ENCODE measurements around the gene TRAPPC2. TPM values are rescaled to one million over a fixed set of nuclear protein-coding genes. Genes with fewer than 3 reads are reported as not detected.
"Not testable (repeated sequence)": the region's sequence is repeated elsewhere in the genome, so short reads cannot be mapped to it uniquely, and the experiment has no call there.

Gene TRAPPC2
- total RNA-seq, 1 donor from 2014 or later, result 23.7 TPM

GRCh38 chrX:13748486-13748885 lies 14.1 kb upstream of the TRAPPC2 start:
- intact Hi-C loops (cut with micrococcal nuclease), result loop anchor here (1.0 to 10.0 kb wide), 3 partner anchors 90 to 1586 kb away; partner anchors contain the start of gene PIGA

DNA sequence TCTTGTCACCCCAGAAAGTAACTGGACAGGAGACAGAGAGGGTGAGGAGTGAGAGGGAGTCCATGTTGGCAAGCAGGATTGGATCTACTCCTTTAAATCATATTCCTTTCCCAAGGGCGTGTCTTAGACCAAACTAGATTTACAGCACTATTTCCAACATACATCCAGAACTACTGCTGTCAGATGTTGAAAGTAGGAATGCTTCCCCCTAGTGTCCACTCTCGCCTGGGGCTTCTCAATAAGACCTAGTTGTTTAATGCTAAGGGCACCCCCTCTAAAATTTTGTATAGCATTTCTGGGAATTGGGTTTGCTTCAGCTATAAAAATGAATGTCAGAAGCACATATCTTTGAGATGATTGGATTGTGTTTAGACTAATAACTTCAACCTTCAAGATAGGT lies 13.4 kb upstream of the TRAPPC2 start:
- intact Hi-C loops (cut with micrococcal nuclease), result loop anchor here (1.0 to 10.0 kb wide), 3 partner anchors 90 to 1587 kb away; partner anchors contain the start of gene PIGA

GRCh38 chrX:13742397-13743176 lies 8.2 kb upstream of the TRAPPC2 start:
- intact Hi-C loops (cut with micrococcal nuclease), result loop anchor here (1.0 to 10.0 kb wide), 3 partner anchors 8 to 1592 kb away; partner anchors contain the start of genes OFD1, PIGA, TCEANC and TRAPPC2

DNA sequence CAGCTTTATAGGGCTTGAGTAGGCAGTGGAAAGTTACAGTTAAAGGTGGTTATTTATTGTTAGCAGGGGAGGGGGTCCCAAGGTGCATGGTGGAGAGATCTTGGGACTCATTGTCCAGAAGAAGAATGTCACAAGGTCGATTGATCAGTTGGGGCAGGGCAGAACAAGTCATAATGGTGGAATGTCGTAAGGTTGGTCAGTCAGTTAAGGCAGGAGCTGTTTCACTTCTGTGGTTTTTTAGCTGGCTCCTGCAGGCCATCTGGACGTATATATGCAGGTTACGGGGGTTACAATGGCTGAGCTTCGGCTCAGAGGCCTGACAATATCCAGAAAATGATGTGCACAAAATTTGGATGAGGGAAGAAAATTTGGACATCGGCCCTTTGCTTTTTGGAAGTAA lies 7.3 kb upstream of the TRAPPC2 start:
- intact Hi-C loops (cut with micrococcal nuclease), result loop anchor here (1.0 to 10.0 kb wide), 3 partner anchors 7 to 1593 kb away; partner anchors contain the start of genes OFD1, PIGA, TCEANC and TRAPPC2

- intact Hi-C loops (cut with micrococcal nuclease), result loop anchor here (5.0 to 10.0 kb wide), 3 partner anchors 641 to 1141 kb away; partner anchors contain the start of genes FANCB and MOSPD2
Measured at GRCh38 chrX:13733506-13733905, 914 bp downstream of the TRAPPC2 start.

DNA sequence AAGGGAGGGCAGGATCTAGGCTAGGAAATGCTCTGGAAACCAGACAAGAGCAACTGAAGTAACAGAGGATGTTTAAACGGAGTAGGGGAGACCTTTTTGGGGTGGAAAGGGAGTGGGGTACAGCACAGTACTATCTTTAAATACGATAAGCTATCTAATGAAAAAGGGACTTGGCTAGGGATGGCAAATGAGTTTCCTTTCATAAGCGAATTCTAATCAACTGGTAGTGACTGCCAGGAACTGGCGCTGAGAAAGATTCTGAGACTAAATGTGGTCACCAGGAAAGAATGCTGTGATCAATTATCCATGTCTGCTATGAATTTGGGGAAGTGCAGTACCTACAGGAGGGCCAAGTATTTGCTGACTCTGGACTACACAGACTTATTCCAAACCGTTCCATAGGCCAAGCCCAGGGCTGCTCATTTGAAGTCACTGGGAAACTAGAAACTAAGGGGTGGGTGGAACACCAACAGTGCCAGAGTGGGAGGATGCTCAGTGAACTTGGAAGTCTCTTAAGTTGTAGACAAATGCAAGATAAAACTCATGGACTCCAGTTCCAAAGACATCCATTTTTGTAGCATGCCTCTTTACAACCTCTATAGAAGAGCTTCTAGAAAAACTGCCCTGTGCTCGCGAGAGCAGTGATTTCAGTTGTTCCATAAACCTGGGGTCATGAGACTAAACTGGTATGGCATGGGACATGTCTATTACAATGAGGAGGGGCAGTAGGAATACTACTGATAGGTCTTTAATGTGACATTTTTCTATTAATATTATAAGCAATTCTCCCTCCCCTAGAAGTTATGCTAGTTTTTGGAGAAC lies 2.0 kb downstream of the TRAPPC2 start:
- intact Hi-C loops (cut with micrococcal nuclease), result loop anchor here (5.0 to 10.0 kb wide), 3 partner anchors 640 to 1142 kb away; partner anchors contain the start of genes FANCB and MOSPD2

GRCh38 chrX:13730523-13730922 lies 3.9 kb downstream of the TRAPPC2 start:
- intact Hi-C loops (cut with micrococcal nuclease), result loop anchor here (5.0 to 10.0 kb wide), 3 partner anchors 638 to 1144 kb away; partner anchors contain the start of genes FANCB and MOSPD2

DNA sequence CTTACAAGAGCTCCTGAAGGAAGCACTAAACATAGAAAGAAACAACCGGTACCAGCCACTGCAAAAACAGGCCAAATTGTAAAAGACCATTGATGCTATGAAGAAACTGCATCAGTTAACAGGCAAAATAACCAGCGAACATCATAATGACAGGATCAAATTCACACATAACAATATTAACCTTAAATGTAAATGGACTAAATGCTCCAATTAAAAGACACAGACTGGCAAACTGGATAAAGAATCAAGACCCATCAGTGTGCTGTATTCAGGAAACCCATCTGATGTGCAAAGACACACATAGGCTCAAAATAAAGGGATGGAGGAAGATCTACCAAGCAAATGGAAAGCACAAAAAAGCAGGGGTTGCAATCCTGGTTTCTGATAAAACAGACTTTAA lies 7.8 kb downstream of the TRAPPC2 start:
- intact Hi-C loops (cut with micrococcal nuclease), result not testable (repeated sequence)

DNA sequence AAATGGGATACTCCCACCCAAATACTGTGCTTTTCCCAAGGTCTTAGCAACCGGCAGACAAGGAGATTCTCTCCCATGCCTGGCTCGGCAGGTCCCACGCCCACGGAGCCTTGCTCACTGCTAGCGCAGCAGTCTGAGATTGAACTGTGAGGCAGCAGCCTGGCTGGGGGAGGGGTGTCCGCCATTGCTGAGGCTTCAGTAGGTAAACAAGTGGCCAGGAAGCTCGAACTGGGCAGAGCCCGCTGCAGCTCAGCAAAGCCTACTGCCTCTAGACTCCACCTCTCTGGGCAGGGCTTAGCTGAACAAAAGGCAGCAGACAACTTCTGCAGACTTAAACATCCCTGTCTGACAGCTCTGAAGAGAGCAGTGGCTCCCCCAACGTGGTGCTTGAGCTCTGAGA lies 9.5 kb downstream of the TRAPPC2 start:
- intact Hi-C loops (cut with micrococcal nuclease), result not testable (repeated sequence)

- intact Hi-C loops (cut with micrococcal nuclease), result no loop called here
Measured at GRCh38 chrX:13721819-13722519, 12.5 kb downstream of the TRAPPC2 start.

DNA sequence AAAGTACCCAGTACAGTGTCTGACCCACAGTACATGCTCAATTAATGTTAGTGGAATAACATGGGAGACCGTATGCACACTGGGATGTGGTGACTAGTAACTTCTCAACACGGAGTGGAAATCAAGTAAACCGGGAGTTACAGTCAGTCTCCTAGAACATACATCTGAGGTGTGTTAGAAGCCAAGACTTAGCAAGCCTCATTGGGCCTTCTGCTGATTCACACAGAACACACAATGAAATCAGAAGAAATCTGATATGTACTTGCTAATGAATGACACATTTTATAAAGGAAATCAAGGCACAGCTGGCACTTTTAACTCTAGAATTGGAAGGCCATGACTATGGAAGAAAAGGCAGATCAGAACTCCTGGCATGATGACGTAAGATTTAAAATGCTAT lies 13.0 kb downstream of the TRAPPC2 start:
- intact Hi-C loops (cut with micrococcal nuclease), result no loop called here

GRCh38 chrX:13719192-13719856 lies 15.1 kb downstream of the TRAPPC2 start:
- intact Hi-C loops (cut with micrococcal nuclease), result no loop called here

GRCh38 chrX:13717700-13718472 lies 16.5 kb downstream of the TRAPPC2 start:
- intact Hi-C loops (cut with micrococcal nuclease), result no loop called here

- intact Hi-C loops (cut with micrococcal nuclease), result no loop called here
Measured at GRCh38 chrX:13716905-13717304, 17.5 kb downstream of the TRAPPC2 start.

DNA sequence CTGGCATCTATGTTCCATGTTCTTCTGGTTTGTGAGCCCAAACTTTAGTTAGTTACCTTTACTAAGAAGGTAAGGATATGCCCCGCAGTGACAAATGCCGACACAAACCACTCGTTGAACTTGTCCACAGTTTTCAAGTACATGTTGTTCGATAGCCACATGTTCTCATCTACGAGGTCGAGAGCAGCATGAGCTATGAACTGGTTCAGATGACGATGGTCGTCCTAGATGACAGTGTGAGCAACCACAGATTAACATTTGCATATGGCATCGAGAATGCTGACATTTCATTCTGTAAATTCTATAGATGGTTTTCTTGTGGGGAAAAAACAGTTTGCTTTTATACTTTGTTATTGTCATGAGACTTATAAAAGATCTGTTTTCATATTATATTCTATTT lies 18.0 kb downstream of the TRAPPC2 start:
- intact Hi-C loops (cut with micrococcal nuclease), result no loop called here

- intact Hi-C loops (cut with micrococcal nuclease), result no loop called here
Measured at GRCh38 chrX:13711141-13711540, 23.3 kb downstream of the TRAPPC2 start.

DNA sequence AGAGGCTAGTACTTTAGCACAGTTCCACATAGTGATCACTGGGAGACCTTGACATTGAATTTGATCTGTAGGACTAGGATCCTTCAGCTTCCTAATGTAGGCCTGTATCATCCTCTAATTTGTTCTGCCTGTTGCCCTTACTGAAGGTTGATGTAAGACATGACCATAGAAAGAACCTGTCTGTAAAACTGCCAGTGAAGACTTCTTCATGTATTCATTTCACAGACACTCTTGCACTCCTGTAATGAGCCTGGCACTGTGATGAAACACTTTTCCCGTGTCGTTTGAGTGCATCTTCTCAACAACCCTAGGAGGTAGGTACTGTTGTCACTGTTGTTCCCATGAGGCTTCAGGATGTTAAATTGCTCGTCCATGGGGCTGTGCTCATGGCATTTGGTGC lies 30.8 kb downstream of the TRAPPC2 start:
- intact Hi-C loops (cut with micrococcal nuclease), result no loop called here

GRCh38 chrX:13703135-13703534 lies 31.3 kb downstream of the TRAPPC2 start:
- intact Hi-C loops (cut with micrococcal nuclease), result no loop called here

DNA sequence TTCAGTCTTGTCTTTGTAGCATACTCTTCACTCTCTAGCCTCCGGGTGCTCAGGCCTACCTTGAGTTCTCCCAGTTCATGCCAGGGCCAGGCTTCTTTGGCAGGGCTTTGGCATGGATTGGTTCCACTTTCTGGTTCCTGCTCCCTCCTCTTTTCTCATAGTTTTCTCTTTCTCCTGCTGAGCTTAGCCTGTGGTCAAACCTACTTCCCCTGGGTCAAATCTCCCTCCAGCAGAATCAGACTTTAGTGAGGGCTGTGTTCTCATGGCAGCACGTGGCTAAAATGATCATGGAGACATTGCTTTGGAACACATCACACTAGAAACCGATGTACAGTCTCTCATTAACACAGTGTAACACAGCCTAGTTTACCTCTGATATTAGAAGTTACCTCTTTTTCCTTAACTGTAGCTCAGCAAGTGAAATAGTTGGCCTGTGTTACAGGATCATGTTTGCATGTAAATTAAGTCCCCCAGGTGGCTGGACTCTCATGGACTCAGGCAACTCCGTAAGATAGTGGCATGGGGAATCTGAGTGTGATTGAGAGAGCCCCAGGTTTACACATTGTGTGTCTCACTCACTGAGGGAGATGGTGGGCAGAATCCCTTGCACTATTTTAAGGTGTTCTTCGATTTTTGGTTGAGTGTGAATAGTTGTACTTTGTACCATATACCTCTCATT lies 32.2 kb downstream of the TRAPPC2 start:
- intact Hi-C loops (cut with micrococcal nuclease), result no loop called here
